GM13976 (cell line): ENCODE data around the gene TMEFF2.

Experiments
- DNase-seq: peaks from one replicate; pipeline ENCODE4 v3.0.0; 2012; ENCODE audit warnings: low spot score
- in situ Hi-C: fragments of 300-500 bp; cut with MboI; formaldehyde crosslinking; loops from one replicate; pipeline ENCODE4 v1.12.0; 2022; ENCODE audit warnings: low sequenced_read_pairs, mixed read lengths, inconsistent platforms; ENCODE audit not compliant: unreplicated experiment
- TF ChIP-seq, protein P1 (sequence below): IDR thresholded peaks from 2 replicates; pipeline ENCODE4 v1.5.1; 2012; ENCODE audit warnings: borderline replicate concordance, mild to moderate bottlenecking; ENCODE audit not compliant: insufficient read depth; ENCODE audit errors: extremely low read depth, missing control alignments, control extremely low read depth

The TMEFF2 gene

DNA sequence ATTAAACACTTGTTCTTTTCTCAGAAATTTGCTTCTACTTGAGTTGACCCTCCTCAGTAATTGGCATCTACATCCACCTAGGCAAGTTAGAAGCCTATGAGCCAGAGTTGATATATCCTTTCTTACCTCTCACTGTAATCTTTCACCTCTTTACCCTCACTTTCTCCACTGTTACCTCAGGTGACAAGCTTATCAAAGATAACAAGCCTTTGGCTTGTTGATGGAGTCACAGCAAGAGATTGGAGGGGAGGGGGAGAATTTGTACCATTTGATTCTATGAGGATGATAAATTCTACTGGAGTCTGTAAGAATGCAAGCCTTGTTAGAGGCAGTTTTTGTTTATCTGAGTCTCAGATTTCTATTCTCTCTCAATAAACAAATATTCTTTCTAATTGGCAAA is 176.9 kb downstream of the TMEFF2 start:
- in situ Hi-C loops = no loop called here
- no peak for DNase-seq
- TF ChIP-seq, protein P1, sequence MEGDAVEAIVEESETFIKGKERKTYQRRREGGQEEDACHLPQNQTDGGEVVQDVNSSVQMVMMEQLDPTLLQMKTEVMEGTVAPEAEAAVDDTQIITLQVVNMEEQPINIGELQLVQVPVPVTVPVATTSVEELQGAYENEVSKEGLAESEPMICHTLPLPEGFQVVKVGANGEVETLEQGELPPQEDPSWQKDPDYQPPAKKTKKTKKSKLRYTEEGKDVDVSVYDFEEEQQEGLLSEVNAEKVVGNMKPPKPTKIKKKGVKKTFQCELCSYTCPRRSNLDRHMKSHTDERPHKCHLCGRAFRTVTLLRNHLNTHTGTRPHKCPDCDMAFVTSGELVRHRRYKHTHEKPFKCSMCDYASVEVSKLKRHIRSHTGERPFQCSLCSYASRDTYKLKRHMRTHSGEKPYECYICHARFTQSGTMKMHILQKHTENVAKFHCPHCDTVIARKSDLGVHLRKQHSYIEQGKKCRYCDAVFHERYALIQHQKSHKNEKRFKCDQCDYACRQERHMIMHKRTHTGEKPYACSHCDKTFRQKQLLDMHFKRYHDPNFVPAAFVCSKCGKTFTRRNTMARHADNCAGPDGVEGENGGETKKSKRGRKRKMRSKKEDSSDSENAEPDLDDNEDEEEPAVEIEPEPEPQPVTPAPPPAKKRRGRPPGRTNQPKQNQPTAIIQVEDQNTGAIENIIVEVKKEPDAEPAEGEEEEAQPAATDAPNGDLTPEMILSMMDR = no peak

DNA sequence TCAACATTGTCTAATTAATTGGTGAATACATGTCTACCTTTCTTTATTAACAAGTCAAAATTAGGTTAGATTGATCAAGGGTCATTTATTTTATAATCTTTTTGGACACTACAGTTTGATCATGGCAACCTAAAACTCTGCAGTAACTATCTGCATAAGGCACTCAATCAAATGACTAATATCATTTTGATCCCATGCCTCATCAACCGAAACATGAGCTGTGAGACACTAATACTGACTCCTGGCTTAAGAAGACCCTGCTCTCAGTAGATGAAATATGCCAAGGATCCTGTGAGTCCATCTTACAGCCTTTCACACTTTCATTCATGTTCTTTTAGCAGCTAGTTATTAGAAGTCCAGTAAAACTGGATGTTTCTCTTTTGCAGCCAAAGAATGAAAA is 178.5 kb downstream of the TMEFF2 start:
- TF ChIP-seq, protein P1 = no peak
- in situ Hi-C loops = no loop called here

GRCh38 chr2:192013211-192013610 is 181.5 kb downstream of the TMEFF2 start:
- DNase-seq = no peak
- in situ Hi-C loops = no loop called here
- TF ChIP-seq, protein P1 = no peak

More for the DNA sequence above, 178.5 kb downstream of the TMEFF2 start:
- no peak for DNase-seq

- no peak for DNase-seq
- in situ Hi-C loops = no loop called here
- TF ChIP-seq, protein P1 = no peak
Observed at GRCh38 chr2:192011196-192011595, 183.5 kb downstream of the TMEFF2 start.

DNA sequence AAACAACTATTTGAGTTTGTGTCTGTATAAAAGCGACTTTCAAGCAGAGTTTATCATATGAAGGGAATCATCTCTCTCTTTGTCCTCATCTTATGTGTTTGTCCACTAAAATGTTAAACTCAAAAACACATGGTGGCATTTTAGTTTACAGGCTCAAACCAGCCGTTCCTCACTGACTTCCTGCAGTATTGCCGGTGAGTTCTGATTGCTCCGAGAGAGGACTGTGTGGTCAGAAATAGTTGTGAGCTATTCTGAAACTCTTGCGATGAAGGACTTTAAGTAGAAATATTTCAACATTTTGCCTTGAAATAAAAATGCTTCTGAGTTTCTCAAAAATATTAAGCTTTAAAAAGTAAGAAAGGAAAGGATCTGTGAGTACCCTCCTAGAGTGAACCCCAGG is 184.7 kb downstream of the TMEFF2 start:
- in situ Hi-C loops = no loop called here
- TF ChIP-seq, protein P1 = no peak

DNA sequence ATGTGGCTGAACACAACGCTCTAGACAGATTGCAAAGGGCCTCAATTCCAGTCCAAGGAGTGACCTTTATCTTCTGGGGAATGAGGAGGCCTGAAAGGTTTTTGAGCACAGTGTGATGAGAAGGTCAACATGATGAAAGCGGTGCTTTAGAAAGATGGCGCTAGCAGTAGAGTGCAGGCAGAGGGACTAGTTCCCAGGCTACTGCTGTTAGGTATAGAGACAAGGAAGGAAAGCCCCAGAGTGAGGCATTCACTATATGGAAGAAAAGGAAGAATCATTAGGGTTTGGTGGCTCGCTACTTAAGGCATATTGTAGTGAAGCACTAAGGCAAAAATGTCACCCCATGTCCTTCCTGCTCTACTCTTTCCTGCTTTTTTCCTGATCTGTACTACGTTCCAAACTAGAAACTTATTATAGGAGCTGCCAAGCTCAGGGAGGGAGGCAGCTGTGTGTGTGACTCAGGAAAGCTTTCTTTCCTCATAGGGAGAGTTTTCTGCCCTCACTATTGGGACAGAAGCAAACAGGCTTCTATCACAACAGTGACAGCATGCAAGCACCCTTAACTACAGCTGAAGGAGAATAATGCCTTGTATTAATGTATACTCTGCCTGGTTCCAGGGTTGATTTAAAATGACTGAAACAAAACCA is 187.0 kb downstream of the TMEFF2 start:
- DNase-seq = no peak
- in situ Hi-C loops = no loop called here
- TF ChIP-seq, protein P1 = no peak

More for the DNA sequence above, 184.7 kb downstream of the TMEFF2 start:
- DNase-seq = no peak
